ENCODE results near the gene C9orf152.
"Not testable (repeated sequence)": the region's sequence is repeated elsewhere in the genome, so short reads cannot be mapped to it uniquely, and the experiment has no call there.

DNA sequence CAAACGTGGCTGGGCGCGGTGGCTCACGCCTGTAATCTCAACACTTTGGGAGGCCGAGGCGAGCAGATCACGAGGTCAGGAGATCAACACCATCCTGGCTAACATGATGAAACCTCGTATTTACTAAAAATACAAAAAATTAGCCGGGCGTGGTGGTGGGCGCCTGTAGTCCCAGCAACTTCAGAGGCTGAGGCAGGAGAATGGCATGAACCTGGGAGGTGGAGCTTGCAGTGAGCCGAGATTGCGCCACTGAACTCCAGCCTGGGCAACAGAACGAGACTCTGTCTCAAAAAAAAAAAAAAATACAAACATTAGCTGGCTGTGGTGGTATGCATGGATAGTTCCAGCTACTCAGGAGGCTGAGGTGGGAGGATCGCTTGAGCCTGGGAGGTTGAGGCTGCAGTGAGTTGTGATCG lies 11.9 kb downstream of the C9orf152 start:
- not testable (repeated sequence) for TF ChIP-seq REPIN1 (CRISPR knock-in tag; IDR thresholded peaks at IDR 0.05; ENCODE audit: borderline replicate concordance, low read depth); ZNF598 (CRISPR knock-in tag; IDR thresholded peaks at IDR 0.05; ENCODE audit: borderline replicate concordance); EHMT2 (IDR thresholded peaks at IDR 0.05; ENCODE audit: borderline replicate concordance, low read depth, low read length); ZNF124 (CRISPR knock-in tag; IDR thresholded peaks at IDR 0.05); ZNF761 (CRISPR knock-in tag; conservative IDR thresholded peaks at IDR 0.05)
- TF ChIP-seq, protein P1, sequence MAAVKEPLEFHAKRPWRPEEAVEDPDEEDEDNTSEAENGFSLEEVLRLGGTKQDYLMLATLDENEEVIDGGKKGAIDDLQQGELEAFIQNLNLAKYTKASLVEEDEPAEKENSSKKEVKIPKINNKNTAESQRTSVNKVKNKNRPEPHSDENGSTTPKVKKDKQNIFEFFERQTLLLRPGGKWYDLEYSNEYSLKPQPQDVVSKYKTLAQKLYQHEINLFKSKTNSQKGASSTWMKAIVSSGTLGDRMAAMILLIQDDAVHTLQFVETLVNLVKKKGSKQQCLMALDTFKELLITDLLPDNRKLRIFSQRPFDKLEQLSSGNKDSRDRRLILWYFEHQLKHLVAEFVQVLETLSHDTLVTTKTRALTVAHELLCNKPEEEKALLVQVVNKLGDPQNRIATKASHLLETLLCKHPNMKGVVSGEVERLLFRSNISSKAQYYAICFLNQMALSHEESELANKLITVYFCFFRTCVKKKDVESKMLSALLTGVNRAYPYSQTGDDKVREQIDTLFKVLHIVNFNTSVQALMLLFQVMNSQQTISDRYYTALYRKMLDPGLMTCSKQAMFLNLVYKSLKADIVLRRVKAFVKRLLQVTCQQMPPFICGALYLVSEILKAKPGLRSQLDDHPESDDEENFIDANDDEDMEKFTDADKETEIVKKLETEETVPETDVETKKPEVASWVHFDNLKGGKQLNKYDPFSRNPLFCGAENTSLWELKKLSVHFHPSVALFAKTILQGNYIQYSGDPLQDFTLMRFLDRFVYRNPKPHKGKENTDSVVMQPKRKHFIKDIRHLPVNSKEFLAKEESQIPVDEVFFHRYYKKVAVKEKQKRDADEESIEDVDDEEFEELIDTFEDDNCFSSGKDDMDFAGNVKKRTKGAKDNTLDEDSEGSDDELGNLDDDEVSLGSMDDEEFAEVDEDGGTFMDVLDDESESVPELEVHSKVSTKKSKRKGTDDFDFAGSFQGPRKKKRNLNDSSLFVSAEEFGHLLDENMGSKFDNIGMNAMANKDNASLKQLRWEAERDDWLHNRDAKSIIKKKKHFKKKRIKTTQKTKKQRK (IDR thresholded peaks at IDR 0.05; ENCODE audit: low read length): not testable (repeated sequence)
- TF ChIP-seq, protein P2, sequence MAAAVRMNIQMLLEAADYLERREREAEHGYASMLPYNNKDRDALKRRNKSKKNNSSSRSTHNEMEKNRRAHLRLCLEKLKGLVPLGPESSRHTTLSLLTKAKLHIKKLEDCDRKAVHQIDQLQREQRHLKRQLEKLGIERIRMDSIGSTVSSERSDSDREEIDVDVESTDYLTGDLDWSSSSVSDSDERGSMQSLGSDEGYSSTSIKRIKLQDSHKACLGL (CRISPR knock-in tag; IDR thresholded peaks at IDR 0.05): not testable (repeated sequence)

Measured in HepG2 (cell line).